ENCODE data around the gene C10orf62.

The C10orf62 gene

DNA sequence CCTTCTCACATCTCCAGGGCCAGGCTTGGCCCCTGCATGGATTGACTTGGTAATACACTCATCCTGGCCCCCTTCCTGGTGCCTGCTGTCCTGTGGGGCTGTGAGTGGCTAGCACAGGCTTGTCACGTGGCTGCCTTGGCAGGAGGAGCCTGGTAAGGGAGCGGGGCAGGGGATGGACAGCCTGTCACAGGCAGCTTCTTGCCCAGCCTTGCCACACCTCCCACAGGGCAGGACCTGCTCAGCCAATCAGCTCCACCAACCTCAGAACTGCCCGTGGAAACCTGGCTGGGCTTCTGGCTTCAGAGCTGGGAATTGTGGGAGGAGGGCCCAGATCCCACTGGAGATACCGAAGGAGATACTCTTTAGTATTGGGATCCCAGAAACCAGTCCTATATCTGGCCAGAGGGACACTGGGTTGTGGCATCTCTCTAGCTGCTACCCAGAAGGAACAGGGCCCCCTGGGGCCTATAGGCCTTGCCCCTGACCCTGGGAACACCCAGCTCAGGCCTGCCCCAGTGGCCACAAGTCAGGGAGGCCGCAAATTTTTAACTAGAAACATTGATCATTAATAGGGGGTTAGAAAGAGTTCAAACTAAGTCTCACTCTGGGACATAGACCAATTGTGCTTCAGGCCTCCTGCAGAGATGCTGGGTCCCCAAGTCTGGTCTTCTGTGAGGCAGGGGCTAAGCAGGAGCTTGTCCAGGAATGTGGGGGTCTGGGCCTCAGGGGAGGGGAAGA is 5.3 kb upstream of the C10orf62 start, which contains the start of gene HOGA1:
Gene HOGA1 (plus strand): TSS at position 330 of the 738 bp plus-strand sequence. CDS start 315 bp downstream, at position 645.
- no peak for DNase-seq (ENCODE audit: low read depth in 1 of 2, low spot score in 1 of 2)

DNA sequence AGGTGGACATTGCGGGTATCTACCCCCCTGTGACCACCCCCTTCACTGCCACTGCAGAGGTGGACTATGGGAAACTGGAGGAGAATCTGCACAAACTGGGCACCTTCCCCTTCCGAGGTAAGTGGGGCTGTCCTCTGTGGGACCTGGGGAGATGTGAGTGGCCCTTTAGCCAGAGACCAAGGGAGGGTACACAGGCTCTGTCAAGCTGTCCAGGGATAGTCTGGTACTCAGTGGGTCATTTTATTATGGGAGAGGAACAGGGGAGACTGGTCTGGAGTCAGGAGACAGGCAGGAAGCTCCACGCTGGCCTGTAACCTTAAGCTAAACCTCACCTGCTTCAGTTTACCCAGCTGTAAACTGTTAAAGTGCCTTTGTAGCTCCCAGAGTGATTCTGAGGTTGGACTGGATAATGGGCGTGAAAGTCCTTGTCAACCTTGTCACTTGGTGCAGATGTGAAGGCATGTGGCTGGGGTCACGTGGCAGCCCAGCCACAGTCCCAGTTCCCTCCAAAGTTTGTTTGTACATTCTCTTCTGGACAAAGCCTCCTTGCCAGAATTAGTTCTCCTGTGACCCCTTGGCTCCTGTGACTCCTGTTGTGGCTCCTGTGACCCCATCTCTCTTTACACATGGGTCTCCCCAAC is 4.6 kb upstream of the C10orf62 start:
- no peak for DNase-seq (ENCODE audit: low read depth in 1 of 2, low spot score in 1 of 2)

DNA sequence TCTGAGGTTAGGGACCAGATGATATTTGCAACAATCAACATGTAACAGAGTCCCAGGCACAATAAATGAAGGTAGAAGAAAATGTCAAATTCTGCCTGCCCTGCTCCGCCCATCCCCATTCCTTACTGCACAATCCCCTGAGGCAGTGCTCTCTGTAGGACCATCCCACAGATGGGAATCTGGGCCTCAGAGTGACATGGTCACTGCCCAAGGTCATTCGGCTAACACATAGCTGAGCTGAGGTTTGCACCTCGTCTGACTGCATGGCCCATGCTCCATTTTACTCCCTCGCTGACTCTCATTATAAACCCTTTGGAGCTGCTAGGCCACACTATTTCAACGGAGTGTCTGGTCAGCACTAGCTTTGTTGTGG is 4.1 kb upstream of the C10orf62 start:
- no peak for DNase-seq (ENCODE audit: low read depth in 1 of 2, low spot score in 1 of 2)

DNA sequence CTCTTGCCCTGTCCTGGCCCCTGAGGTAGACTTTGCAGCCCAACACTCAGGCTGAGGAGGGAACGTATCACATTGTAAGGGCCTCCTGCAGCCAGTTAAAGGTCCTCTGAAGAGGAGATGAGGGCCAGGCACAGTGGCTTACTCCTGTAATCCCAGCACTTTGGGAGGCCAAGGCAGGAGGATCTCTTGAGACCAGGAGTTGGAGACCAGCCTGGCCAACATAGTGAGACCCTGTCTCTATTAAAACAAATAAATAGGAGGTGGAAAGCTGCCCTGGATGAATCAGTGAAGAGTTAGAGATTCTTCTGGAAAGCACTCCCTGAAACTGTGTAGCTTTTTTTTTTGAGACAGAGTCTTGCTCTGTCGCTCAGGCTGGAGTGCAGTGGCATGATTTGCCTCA is 2.3 kb upstream of the C10orf62 start:
- no peak for DNase-seq (ENCODE audit: low read depth in 1 of 2, low spot score in 1 of 2)

DNA sequence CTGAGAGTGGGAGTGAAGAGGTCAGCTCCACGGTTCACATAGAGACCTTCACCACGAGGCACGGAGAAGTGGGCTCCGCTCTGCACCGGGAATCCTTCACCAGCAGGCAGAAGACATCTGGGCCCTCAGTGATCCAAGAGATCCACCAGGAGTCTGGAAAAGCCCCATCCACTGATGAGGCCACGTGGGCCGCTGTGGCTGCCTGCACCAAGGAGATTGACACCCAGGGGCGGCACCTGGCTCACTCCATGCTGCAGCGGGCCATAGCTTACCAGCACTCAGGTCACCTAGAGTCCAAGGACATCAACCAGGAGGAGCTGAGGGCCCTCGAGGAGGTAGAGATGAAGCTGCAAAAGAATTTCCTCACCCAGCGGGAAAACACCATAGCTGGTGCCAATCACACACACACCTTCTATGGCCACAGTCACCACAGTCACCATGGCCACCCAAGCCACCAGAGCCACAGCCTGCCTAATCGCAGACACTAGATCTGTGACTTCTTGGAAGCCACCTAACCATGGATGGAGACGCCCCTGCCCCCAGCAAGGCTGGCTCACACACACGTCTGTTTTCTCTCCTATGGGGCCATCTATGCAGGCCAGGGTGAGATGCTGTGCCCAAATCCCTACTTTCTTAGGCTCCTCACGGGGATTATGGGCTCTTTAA is 694 bp downstream of the C10orf62 start:
- no peak for DNase-seq (ENCODE audit: low read depth in 1 of 2, low spot score in 1 of 2)

DNA sequence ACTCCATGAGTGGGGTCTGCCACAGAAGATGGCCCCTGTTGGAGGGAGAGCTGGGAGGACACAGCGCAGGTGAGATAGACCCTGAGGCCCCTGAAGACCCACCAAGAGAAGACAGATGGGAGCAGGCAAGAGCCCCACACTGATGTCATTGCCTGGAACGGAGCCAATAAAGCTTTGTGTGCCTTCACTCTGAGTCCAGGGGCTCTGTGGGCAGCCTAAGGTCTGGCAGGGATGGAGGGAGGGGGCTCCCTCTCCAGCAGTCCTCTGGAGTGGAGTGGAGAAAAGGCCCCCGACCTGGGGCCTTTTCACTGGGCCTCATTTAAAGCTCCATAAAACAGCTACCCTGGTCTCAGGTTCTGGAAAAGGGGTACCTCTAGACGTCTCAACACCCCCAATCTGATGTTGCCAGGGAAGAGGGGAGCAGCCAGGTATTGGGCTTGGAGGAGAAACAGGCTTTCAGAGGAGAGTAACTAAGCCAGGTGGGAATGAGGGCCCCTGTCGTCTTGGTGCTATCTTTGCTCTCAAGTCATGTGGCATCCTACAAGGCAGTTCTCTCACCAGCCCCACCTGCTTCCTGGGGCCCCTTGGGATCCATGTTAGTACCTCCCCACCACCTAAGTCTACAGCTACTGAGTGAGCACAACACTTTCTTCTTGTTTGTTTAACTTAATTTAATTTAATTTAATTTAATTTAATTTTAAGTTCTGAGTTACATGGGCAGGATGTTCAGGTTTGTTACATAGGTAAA is 1.4 kb downstream of the C10orf62 start:
- no peak for DNase-seq (ENCODE audit: low read depth in 1 of 2, low spot score in 1 of 2)

DNA sequence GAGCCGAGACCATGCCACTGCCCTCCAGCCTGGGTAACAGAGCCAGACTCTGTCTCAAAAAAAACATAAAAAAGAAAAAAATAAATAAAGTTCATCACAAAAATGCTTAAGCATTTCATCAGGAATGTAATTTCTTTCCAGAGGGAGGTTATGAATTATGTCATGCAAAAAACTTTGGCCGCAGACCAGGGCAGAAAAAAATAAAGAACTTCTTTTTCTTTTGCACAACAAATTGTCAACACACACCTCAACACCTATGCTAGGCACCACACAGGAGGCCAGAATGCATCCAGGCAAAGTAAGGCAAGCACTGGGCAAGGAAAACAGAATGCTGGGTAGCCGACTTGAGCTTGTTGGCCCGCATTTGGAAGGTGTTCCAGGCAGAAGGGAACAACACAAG is 3.9 kb downstream of the C10orf62 start:
- DNase-seq (ENCODE audit: low read depth in 1 of 2, low spot score in 1 of 2): no peak

DNA sequence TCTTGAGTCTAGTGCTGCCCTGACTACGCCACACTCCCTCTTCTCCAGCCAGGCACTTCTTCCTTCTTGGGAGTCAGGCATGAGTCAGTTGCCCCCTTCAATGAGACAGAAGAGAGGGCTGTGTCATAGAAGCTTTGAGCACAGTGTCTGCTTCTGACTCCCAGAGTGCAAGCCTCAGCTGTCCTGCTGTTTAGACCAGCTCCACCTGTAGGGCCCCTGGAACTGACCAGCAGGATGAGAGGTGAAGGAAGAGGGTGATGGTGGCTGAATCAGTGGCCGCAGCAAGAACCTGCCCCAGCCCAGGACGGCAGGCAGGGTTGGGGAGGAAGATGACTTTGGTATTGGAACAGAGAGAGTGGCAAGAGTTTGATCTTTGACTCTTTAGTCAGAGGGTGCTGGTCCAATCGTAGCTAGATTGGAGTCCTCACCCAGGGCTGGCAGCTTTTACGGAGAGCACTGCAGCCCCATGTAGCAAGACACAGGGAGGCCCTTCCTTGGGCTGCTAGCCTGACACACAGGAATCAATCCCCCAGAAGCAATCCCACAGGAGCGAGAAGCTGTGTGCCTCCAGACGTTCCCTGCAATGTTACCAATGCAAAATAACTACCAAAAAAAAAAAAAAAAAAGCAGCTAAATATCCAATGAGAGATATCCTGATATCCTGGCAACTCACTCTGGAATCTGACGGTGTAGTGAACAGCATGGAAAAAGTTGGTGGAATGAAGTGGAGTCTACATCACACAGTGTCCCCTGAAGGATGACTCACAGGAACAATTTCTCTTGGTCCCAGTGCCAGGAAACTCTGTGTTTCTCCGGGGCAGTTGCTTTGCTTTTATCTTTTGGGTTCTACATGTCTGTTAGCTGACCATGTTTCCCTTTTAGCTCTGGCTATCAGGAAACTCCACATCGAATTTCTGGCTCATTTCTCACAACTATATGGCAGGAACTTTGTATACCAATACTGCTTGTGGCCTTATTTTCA is 6.9 kb downstream of the C10orf62 start:
- no peak for DNase-seq (ENCODE audit: low read depth in 1 of 2, low spot score in 1 of 2)

DNA sequence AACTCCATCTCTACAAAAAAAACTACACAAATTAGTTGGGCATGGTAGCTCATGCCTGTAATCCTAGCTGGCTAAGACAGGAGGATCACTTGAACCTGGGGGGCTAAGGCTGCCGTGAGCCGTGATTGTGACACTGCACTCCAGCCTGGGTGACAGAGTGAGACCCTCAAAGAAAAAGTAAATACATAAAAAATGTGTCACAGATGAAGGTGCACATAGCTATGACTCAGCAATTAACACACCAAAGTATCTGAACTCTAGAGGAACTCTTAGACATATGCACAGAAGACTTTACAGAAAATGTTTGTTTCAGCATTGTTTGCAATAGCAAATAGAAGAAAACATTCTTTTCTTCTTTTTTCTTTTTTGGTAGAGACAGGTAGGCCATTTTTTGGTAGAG is 8.3 kb downstream of the C10orf62 start:
- no peak for DNase-seq (ENCODE audit: low read depth in 1 of 2, low spot score in 1 of 2)

DNA sequence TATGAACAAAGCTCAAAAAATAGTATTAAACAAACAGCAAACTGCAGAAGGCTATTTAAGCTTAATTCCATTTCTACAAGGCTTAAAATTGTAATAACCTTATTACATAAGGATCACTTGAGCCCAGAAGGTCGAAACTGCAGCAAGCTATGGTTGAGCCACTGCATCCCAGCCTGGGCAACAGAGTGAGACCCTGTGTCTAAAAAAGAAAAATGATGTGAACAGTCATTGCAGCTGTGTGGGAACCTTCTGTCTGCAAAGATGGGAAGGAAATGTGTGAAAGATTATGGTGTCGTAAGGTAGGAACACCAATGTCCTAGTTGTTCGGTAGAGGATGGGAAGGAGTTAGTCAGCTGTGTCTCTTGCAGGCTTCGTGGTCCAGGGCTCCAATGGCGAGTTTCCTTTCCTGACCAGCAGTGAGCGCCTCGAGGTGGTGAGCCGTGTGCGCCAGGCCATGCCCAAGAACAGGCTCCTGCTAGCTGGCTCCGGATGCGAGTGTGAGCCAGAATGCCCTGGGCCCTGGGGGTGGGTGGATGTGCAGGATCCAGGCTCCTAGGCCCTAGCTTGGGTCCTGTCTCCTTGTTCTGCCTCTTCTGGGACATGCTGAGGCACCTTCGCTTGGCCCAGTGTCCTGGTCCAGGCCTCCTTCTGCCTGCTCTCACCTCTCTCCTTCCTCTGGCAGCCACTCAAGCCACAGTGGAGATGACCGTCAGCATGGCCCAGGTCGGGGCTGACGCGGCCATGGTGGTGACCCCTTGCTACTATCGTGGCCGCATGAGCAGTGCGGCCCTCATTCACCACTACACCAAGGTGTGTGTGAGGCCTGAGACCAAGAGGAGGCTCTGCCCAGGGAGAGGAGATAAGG is 9.1 kb downstream of the C10orf62 start:
- DNase-seq (ENCODE audit: low read depth in 1 of 2, low spot score in 1 of 2): no peak

DNA sequence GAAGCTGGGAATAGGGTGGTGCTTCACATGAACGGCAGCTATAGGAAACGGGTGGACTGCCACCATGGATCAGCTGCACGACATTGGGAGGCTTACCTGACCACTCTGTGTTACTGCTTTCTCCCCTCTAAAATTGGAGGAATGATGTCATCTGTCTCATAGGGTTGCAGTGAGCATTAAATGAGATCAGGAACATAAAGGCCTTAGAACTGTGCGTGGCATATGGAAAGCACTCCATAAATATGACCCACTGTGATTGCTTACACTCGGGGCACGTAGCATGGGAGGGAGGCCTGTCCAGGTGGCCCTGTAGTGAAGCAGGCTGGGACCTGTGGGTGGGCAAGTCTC is 9.7 kb downstream of the C10orf62 start:
- no peak for DNase-seq (ENCODE audit: low read depth in 1 of 2, low spot score in 1 of 2)

DNA sequence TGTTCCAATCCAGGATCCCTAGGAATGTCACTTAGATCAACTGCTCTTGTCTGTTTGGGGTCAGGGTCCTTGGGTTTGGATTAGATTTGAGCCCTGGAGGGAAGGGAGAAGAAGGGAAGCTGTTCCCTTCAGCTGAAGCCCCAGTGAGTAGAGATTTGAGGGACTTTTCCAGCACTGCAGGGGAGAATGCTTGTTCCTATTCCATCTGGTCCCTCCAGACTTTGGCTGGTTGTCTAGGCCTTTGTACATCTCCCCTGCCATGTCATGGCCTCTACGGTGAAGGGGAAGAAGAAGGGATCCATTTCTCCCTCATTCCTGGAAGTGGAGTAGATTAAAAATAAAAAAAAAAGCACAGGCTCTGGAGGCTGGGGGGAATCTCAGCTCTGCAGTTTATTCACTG is 11.1 kb downstream of the C10orf62 start:
- DNase-seq (ENCODE audit: low read depth in 1 of 2, low spot score in 1 of 2): no peak

DNA sequence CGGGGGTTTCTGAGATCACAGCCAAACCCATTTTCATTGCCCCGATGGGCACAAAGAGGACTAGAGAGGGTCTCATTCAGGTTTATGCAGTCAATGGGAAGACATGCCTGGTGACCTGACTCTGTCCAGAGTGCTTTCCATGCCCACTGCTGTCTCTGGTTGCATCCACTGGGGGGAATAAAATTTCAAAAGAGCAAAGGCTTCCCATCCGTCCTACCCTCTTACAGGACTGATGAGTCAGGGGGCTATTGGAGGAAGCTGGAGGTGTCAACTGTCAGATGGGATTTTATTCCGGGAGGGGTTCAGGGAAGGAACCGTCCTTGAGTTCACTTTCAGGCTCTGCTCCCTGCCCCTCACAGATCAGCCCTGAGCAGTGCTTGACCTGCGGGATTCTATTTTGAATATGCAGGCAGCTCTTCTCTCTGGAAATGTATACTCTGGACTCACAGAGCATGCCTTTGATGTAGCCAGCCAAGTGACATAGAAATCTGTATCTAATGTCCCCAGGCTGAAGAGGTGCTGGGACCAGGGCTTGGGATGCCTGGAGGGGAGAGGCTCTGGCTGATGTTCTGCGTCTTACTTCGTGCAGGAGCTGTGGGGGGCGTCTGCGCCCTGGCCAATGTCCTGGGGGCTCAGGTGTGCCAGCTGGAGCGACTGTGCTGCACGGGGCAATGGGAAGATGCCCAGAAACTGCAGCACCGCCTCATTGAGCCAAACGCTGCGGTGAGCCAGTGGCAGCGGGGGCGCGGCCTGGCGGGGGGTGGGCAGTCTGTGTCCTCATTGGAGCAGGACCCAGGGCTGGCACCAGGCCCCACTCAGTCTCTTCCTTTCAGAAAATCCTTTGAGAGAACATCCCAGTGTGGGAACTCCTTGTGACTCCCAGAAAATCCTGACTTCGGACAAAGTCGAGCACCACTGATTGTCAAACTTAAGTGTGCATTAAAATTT is 12.0 kb downstream of the C10orf62 start:
- no peak for DNase-seq (ENCODE audit: low read depth in 1 of 2, low spot score in 1 of 2)

DNA sequence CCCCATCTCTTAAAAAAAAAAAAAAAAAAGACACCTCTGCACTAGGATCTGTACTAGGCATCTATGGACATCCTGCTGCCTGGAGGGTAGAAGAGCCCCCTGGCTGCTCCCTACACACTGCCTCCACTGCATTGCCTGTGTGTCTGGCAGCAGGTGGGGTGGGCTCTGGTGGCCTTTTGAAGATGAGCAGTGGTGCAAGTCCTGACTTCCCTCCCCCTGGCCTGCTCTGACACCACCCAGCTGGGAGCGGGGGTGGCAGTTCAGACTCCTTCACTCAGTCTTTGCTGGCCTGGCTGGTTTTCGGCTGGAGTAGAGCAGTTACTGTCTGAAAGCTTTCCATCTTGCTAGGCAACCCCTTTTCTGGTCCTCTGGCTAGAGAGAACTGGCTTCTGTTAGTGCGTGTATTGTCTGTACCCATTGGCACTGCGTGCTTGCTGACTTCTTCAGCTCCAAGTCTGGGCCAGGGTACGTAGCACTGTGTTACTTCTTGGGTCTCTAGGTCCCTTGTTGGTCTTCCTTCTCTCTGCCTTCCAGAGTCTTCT is 17.6 kb downstream of the C10orf62 start:
- DNase-seq (ENCODE audit: low read depth in 1 of 2, low spot score in 1 of 2): no peak

DNA sequence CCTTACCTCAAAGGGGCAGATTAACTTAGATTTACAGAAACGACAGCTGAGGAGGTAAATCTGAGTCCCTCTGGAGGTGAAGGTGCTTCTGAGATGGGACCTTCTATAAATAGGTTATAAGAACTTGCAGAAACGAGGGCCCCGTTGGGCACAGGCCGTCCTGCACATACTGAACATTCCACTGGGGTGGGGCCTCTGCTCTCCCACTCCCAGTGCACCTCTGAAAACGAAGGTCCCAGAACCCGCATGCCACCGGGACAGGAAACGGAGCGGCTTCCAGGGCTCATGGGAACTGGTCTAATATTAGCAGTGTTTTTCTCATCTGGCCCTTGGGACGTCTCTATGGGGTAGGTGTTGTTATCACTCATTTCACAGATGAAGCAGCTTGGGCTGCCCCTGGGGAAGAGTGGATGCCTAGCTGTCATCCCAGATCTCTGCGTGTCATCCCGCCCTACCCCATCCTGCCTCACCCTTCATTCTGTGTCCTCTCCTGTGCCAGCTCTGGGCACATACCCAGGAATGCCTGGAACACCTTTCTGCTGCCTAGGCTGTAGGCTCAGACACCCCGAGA is 19.6 kb downstream of the C10orf62 start:
- no peak for DNase-seq (ENCODE audit: low read depth in 1 of 2, low spot score in 1 of 2)

DNA sequence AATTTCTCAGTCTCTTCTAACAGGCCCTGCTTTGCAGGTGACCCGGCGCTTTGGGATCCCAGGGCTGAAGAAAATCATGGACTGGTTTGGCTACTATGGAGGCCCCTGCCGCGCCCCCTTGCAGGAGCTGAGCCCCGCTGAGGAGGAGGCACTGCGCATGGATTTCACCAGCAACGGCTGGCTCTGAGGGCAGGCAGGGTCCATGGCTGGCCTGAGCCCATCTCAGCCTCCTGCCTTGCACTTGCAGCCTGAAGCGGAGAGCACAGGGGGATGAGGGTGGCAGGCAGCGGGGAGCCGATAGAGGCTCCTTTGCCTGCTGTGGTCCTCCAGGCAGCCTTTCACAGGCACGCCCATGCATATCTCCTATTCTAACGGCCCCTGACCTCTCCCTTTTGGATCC is 22.0 kb downstream of the C10orf62 start:
- DNase-seq (ENCODE audit: low read depth in 1 of 2, low spot score in 1 of 2): no peak

DNA sequence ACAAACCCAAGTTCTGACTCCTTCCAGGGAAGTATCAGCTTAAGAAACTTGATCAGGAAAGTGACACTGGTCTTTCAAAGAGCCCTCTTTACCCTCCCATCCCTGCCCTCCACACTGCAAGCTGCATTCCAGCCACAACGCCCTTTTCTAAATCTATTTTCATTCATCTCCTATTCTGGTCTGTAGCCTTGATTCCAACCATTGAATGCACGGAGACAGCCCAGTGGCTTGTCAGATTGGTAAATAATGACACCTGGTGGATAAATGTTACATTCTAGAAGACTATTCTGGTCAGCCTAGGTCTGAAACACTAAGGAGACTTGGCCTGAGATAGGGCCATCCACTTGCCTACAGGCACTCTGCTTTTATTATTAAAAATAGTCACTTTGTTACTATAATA is 22.9 kb downstream of the C10orf62 start:
- DNase-seq (ENCODE audit: low read depth in 1 of 2, low spot score in 1 of 2): no peak

DNA sequence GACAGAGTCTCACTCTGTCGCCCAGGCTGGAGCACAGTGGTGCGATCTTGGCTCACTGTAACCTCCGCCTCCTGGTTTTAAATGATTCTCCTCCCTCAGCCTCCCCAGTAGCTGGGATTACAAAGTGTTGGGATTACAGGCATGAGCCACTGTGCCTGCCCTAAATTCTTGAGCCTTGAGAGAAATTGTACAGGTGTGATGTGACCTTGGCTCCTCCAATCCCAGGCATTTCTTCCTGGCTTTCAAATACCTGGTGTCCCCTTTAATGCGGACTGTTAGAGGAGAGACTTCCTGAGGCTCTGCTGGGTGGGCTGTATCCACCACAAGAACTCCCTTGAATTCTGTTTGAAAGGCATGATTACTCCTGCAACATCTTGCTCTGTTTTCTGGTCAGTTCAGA is 28.8 kb downstream of the C10orf62 start:
- no peak for DNase-seq (ENCODE audit: low read depth in 1 of 2, low spot score in 1 of 2)

All from activated T-helper 1 cell treated with anti-CD3 and anti-CD28 coated beads, Interleukin-2, amount 50 U/mL, for 16 hours (primary cell).